DOHH2 (cell line): ENCODE results near the gene CDH26.

Source experiments
- H3F3A ChIP-seq: fragments of 200-600 bp; sonication (generic), shearing (Covaris generic); 2 replicates; pipeline ENCODE4 v1.6.0; 2016; ENCODE audit warnings: antibody characterized with exemption, mild to moderate bottlenecking; ENCODE audit not compliant: control insufficient read depth, insufficient read depth
- H3K27ac ChIP-seq: fragments of 200-600 bp; sonication (generic); 2 replicates; pipeline ENCODE4 v1.5.1; 2014; ENCODE audit warnings: low read depth, mild to moderate bottlenecking, low read length, moderate library complexity
- H3K27me3 ChIP-seq: fragments of 200-600 bp; sonication (generic); 2 replicates; pipeline ENCODE4 v1.6.1; 2014; ENCODE audit warnings: mild to moderate bottlenecking, low read length, mixed read lengths; ENCODE audit not compliant: control insufficient read depth
- H3K36me3 ChIP-seq: fragments of 200-600 bp; sonication (generic); 2 replicates; pipeline ENCODE4 v1.6.1; 2014; ENCODE audit warnings: mild to moderate bottlenecking, low read length, moderate library complexity, mixed read lengths; ENCODE audit not compliant: control insufficient read depth
- H3K4me1 ChIP-seq: fragments of 200-600 bp; sonication (generic); 2 replicates; pipeline ENCODE4 v1.6.1; 2014; ENCODE audit warnings: mild to moderate bottlenecking, low read length, mixed read lengths; ENCODE audit not compliant: control insufficient read depth
- H3K4me2 ChIP-seq: fragments of 200-600 bp; sonication (generic); 2 replicates; pipeline ENCODE4 v1.6.0; 2014; ENCODE audit warnings: mild to moderate bottlenecking, low read length, moderate library complexity
- H3K4me3 ChIP-seq: fragments of 200-600 bp; sonication (generic); 2 replicates; pipeline ENCODE4 v1.5.1; 2014; ENCODE audit warnings: mild to moderate bottlenecking, low read length, mixed read lengths
- H3K79me2 ChIP-seq: fragments of 200-600 bp; sonication (generic); 2 replicates; pipeline ENCODE4 v1.6.1; 2014; ENCODE audit warnings: mild to moderate bottlenecking, low read length, mixed read lengths; ENCODE audit not compliant: control insufficient read depth
- H3K9me2 ChIP-seq: fragments of 200-600 bp; sonication (generic); replicated peaks from 2 replicates; pipeline ENCODE4 v1.6.1; 2014; ENCODE audit warnings: mild to moderate bottlenecking, low read length, mixed read lengths; ENCODE audit not compliant: control insufficient read depth
- H3K9me3 ChIP-seq: fragments of 200-600 bp; sonication (generic); 2 replicates; pipeline ENCODE4 v1.6.1; 2014; ENCODE audit warnings: antibody characterized with exemption, low read length, mixed read lengths; ENCODE audit not compliant: control insufficient read depth, insufficient read depth
- H4K20me1 ChIP-seq: fragments of 200-600 bp; sonication (generic); 2 replicates; pipeline ENCODE4 v1.6.0; 2014; ENCODE audit warnings: low read depth, mild to moderate bottlenecking, antibody characterized with exemption, low read length, moderate library complexity; ENCODE audit not compliant: control insufficient read depth, insufficient read depth
- CTCF ChIP-seq: fragments of 200-600 bp; sonication (generic); IDR thresholded peaks from one replicate; pipeline ENCODE4 v1.5.1; 2014; ENCODE audit warnings: antibody characterized with exemption, mild to moderate bottlenecking, low read depth, low read length; ENCODE audit not compliant: poor library complexity, severe bottlenecking
- EZH2phosphoT487 ChIP-seq: fragments of 200-600 bp; sonication (generic); IDR thresholded peaks from 2 replicates; pipeline ENCODE4 v1.6.1; 2017; ENCODE audit warnings: borderline replicate concordance, mild to moderate bottlenecking, antibody characterized with exemption, low read length, moderate library complexity, mixed read lengths

Gene CDH26

GRCh38 chr20:60063739-60064380, 105.6 kb downstream of the CDH26 start:
- H3K36me3 ChIP-seq = no peaks in the 10 kb centered on the region
- no peak for TF ChIP-seq EZH2phosphoT487
- no peak for TF ChIP-seq CTCF
- no peak overlapping the region for H3K27ac ChIP-seq
- H4K20me1 ChIP-seq = no peaks in the 10 kb centered on the region
- H3K9me2 ChIP-seq = no peaks in the 10 kb centered on the region
- H3K4me2 ChIP-seq = no peak overlapping the region
- no peaks in the 10 kb centered on the region for H3K27me3 ChIP-seq
- no peaks in the 10 kb centered on the region for H3F3A ChIP-seq
- H3K4me3 ChIP-seq = no peak overlapping the region
- H3K4me1 ChIP-seq = no peaks in the 10 kb centered on the region
- no peaks in the 10 kb centered on the region for H3K9me3 ChIP-seq
- no peaks in the 10 kb centered on the region for H3K79me2 ChIP-seq
